ENCODE measurements around the gene PTCD3. TPM values are rescaled to one million over a fixed set of nuclear protein-coding genes. Genes with fewer than 3 reads are reported as not detected.

PTCD3 gene
- total RNA-seq, 1 donor from 2014 or later, result 158 TPM

DNA sequence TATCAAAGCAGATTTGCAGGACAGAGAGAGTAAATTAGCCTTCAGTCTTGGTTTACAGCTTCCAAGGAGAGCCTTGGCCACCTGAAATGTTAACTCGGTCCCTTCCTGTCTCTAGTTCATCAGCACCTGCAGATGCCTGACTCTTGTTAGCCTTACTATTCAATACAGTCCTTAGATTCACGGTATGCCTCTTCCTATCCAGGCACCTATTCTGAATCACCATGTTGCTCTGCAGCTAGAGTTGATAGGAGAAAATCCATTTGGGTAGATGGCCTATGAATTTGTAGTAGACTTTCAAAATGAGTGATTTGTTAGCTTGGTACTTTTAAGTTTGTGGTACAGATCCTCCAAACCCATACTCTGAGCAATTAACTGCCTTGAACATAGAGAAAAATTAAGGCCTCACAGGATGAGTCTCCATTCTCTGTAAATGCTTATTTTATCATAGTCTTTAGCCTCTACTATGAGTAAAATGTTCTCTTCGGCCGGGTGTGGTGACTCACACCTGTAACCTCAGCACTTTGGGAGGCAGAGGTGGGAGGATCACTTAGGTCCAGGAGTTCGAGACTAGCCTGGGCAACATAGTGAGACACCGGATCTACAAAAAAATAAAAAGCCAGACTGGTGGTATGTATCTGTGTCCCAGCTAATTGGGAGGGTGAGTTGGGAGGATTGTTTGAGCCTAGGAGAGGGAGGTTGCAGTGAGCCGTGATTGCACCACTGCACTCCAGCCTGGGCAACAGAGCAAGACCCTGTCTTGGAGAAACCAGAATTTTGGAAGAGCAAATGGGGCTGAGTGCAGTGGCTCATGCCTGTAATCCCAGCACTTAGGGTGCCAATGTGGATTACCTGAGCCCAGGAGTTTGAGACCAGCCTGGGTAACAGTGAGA, 32.9 kb downstream of the PTCD3 start:
- intact Hi-C loops (cut with micrococcal nuclease), result no loop called here
- DNase-seq, result no peak
- ATAC-seq, result no peak

DNA sequence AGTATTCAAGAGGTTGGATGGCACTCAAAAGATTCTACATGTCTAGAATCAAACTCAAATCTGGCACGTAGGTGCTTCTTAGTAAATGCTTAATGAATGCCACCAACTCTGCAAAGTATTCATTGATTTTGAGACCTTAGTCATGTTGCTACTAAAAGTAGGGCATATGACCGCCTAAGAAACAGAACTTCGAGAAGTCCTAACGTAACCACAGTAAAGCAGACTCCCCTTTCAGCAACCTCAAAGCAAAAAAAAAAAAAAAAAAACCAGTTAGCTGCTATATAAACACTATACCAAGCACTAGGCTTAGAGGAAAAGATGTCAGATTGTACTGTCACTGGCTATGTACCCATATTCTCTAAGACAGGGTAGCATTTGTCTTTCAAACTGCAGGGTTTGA, 33.9 kb downstream of the PTCD3 start:
- DNase-seq (no peak), ATAC-seq (no peak)
- intact Hi-C loops (cut with micrococcal nuclease), result no loop called here

DNA sequence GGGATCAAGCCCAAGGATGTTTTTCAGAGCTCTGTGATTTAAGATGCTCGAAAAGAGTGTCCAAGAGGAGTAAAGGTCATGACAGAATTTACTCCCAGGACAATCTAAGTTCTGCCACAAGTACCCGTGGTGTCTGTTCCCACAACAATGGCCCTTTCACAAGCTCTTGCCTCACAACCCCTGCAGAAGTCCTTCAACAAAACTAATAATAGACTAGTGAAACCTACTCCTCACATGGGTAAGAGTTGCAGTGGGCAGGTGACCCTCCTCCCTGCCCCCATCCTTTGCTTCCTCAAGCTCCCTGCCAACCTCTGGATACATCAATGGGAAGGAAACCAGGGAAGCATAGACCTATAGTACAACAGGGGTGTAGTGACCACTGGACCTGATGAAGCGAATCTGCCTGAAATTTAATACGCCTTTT, 34.9 kb downstream of the PTCD3 start:
- DNase-seq, result no peak
- intact Hi-C loops (cut with micrococcal nuclease), result no loop called here
- peak; percentile 54 for ATAC-seq

DNA sequence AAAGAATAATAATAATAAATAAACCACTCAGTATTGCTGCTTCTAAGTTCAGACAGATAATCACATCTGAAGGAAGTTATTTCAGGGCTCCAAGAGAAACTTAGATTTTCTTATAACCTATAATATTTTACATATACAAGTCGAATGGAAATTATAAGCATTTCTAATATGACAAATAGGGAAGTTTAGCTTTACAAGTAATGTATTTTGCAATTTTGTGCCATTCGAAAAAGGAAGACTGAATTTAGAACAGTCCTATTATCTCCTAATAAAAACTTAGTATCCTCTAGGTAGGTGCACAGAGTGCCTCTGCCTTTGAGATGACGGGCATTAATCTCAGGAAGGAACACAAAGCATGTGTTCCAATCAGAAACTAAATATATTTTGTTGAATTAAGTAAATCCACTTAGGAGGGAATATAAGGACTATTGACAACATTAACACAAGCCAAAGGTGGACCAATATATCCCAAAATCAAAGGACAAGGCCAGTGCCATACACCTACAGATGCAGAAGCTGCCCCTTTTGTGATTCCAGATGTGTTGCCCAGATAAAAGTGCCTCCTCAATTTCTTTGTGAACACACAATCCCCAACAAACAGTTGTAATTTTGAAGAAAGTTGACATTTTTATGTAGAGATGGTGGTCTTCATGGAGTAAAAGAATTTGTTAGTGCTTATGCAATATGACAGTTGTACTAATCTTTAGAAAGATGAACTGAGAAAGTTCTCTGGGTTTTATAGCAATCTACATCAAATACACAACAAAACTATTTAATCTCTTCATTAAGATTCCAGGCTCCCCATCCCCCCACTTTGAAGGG, 36.6 kb downstream of the PTCD3 start:
- intact Hi-C loops (cut with micrococcal nuclease), result no loop called here
- DNase-seq, result no peak
- ATAC-seq, result no peak

DNA sequence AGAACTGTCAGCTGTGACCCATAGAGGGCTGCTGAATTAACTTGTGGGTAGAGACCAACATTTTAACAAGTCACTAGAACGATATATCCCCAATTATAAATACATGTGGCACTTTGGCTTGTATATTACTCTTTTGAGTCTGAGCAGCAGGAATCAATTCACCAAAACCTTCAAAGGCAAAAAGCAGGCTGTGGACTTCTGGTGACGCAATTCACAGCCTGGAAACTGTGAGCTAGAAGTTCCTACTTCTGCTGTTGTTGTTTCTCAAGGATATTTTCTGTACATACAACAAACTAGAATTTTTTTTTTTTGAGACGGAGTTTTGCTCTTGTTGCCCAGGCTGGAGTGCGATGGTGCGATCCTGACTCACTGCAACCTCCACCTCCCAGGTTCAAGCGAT, 37.3 kb downstream of the PTCD3 start:
- intact Hi-C loops (cut with micrococcal nuclease), result no loop called here
- ATAC-seq, result no peak

DNA sequence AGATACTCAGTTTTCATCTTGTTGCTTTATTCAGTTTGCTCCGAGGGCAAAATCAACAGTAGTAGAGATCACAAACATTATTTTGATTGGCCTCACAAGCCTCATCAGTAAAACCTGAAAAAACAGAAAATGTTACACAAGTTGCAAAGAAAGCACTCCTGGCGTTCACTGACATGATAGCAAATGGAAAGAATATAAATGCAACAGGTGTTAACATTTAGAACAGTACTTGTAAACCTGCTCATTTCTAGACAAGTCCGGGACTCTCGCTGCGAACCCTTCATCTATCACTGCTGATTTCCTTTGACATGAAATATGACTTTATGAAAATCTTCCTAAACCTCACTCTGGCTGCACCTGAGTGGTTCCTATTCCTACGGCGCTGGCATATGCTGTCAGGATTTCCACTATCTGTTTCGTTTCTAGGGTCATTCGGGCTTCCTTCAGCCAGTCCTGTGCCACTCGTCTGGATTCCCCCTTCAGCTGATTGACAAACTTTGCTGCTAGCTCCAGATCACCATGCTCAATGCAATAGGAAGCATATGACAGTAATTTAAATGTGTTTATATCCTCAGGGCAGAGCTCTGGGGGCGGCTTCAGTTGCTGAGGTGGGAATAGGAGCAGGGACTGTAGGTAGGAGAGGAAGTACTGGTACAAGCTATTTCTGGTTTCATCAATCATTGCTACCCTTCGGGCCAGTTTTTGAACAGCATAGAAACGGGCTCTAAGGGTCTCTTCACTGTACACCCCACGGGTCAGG, 38.1 kb downstream of the PTCD3 start:
- intact Hi-C loops (cut with micrococcal nuclease), result no loop called here
- DNase-seq, result no peak
- no peak for ATAC-seq

More for the DNA sequence above, 37.3 kb downstream of the PTCD3 start:
- DNase-seq, result no peak

DNA sequence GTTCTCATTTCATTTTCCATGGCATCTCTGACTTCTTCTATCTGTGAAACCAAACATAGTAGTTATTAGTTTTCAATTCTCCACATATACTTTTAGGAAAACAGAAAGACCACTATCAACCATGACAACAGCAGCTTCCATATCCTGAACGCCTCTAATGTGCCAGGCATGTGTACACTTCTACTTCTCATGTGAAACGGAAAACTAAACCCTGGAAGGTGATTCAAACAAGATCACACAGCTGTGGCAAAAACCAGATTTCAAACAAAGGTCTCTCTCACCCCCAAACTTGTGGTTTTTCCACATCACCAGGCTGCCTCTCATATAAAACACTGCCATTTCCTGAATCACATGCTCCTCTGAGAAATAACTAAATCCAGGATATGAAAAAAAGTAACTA, 41.8 kb downstream of the PTCD3 start:
- intact Hi-C loops (cut with micrococcal nuclease), result no loop called here
- no peak for ATAC-seq
- no peak for DNase-seq

DNA sequence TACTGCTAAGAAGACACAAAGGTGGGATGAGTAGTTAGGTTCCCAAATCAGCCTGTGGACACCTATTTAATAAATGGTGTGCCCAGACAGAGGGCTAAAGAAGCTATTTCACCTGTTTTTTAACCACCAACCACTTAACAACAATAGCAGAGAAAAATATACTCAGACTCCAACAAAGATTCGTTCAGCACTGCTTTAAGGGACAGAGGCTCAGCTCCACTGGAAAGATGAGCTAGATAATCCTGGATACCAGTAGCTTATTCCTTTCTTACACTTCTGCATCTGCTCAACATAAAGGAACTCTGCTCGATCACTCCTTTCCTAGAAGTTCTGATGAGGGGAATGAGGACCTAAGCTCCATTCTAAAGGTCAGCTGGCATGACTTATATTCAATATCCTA, 44.5 kb downstream of the PTCD3 start:
- no peak for DNase-seq
- ATAC-seq, result no peak
- intact Hi-C loops (cut with micrococcal nuclease), result no loop called here

DNA sequence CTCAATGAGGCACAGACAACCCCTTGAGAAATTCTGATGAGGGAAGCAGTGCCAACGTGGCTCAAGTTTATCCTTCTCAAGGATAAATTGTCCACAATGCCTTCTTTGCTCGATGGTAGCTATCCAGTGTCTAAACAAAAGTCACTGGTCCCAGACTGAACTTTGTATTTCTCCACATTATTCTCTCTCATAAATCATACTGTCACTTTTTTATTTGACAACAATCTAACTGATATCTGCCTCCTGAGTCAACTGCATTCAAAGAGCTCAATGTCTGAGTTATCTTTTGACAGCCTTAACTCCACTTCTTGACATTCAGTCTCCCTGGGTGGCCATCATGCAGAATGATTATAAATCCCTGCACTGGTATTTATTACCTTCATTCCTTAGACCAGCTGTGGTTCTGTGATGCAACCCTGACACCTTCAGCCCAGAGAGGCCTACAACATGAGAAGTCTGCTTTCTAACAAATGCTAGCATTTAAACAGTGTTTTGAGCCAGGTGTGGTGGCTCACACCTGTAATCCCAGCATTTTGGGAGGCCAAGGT, 51.0 kb downstream of the PTCD3 start:
- DNase-seq (no peak), ATAC-seq (no peak)
- intact Hi-C loops (cut with micrococcal nuclease), result no loop called here

DNA sequence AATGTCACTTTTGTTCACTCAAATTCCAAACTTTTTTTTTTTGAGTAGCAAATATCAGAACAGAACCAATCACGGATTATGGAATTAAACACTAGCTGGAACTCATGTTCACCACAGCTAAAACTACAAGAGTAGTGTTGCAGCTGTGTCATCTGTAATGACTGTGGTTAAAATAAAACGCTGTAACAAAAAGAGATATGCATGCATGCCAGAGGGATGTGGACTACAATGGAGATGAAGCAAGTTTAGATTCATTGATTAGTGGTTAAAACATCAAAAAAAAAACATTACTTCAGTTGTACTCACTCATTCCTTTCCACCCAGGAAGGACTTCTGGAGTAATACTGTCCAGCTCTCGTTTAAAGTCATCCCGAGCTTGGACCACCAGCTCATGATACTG, 52.3 kb downstream of the PTCD3 start:
- no peak for ATAC-seq
- no peak for DNase-seq
- intact Hi-C loops (cut with micrococcal nuclease), result no loop called here

DNA sequence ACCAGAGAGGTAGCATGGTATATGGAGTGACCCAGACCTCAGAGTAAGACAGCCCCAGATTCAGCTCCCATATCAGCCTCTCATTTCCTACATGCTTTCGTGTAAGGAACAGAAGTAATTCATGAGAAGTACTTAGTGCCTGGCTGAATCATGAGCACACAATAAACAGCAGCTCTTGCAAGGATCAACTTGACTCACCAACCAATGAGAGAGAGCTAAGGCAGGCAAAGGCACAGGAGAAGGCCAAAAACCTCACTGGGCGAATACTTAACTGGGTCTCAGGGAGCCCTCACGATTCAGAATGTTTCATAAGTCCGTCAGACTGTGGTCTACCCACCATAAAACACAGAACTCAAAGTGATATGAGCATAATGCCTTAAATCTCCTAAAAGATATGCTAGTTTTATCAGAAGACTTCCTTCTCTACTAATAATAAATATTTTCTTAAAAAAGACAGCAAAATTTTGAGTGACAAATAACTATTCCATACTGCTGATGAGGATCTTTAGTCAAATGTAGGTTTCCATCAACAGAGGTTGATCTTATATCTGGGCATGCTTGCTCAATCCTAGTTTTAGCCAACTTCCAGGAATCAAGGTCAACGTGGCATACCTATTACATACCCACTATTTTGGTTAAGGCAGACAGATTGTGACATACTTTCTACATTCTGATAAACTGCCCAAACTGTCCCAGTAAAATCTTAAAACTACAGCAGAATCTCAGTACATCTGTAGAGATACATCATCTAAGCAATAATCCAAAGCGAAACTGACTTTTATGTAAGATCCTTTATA, 54.3 kb downstream of the PTCD3 start:
- DNase-seq, result no peak
- intact Hi-C loops (cut with micrococcal nuclease), result no loop called here
- ATAC-seq, result no peak

DNA sequence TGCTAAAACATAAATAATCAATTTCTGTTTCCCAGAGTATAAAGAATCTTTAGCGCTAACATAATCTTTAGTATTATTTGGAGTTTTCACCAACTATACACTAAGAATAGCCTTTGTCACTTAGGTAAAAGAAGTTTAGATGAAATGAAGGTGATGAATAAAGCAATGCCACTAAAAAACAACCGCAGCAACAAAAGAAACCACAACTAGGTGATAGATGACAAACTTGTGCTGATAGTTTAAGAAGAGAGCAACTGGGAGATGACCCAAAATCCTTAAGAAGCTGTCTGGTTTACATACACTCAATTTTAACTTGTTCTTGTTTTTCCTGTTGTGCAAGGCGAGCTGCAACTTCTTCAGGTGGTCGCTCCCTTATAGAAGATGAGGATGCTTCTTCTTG, 64.4 kb downstream of the PTCD3 start:
- intact Hi-C loops (cut with micrococcal nuclease), result loop anchor here (10.0 kb wide), 1 partner anchor 46 kb away; no protein-coding TSS in a partner anchor
- DNase-seq (no peak), ATAC-seq (no peak)

DNA sequence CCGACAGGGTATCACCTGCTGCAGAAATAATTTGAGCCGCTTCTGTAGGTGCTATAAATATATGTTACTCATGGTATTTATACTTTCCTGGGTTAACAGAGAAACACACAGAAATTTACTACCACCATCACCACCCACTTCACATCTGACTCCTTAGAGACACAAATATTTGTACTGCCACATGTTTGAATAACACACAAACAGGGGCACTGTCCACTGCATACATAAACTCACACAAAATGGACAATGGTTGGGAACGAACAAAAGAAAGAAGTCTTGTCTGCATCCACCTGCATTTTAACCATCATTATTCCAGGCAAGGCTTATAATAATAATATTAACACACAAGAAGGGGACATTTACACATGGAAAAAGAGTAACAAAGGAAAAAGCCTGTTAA, 65.3 kb downstream of the PTCD3 start:
- ATAC-seq (no peak), DNase-seq (no peak)
- intact Hi-C loops (cut with micrococcal nuclease), result loop anchor here (10.0 kb wide), 1 partner anchor 46 kb away; no protein-coding TSS in a partner anchor

DNA sequence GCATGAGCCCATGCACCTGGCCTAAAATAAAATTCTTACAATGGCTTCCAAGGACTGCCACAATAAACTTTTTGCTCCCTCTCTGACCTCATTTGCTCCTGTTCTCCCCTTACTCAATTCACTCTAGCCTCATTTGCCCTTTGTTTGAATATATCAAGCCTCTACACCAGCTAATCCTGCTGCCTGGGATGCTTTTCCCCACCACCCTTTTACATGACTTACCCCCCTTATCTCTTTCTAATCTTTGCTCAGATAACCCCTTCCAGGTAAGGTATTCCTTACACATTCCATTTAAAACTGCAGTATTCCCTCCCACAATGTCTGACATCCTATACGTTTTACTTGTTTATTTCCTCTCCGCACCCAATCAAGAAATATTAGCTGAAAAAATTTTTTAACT, 66.6 kb downstream of the PTCD3 start:
- DNase-seq (no peak), ATAC-seq (no peak)
- intact Hi-C loops (cut with micrococcal nuclease), result loop anchor here (10.0 kb wide), 1 partner anchor 48 kb away; no protein-coding TSS in a partner anchor

DNA sequence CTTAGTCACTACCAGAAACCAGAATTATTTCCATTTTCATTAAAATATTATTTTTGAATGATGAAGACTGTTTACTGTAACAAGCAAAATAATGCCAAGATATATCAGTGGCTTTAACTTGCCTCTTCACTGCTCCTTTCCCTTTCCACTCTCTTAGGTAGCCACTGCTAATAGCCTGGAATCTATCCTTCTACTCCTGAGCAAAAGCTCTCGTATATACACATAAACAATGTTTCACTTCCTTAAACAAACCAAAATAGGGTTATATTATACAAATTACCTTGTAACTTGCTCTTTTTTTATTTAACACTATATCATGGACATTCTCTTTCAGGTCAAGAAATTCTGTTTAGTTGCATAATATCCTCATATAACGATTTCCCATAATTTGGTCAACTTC, 68.4 kb downstream of the PTCD3 start:
- intact Hi-C loops (cut with micrococcal nuclease), result loop anchor here (10.0 kb wide), 1 partner anchor 50 kb away; no protein-coding TSS in a partner anchor
- no peak for DNase-seq
- ATAC-seq, result no peak

DNA sequence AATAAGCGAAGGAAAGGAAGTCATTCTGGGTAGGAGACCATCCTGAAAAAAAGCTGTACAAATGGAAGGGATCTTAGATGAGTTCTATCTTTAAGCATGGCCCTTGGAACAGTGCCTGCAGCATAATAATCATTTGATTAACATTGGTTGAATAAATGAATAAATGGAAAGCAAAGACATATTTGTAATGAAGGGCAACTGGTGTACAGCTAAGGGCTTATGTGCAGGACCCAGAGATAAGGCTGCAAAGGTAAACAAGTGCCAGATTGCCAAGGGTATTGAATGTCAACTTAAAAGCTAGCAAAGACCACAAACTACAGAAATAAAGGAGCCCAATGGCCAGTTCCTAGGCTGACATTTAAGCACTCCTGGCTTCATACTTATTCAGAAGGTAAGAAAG, 69.8 kb downstream of the PTCD3 start:
- DNase-seq (no peak), ATAC-seq (peak; percentile 58)
- intact Hi-C loops (cut with micrococcal nuclease), result loop anchor here (10.0 kb wide), 1 partner anchor 51 kb away; no protein-coding TSS in a partner anchor

DNA sequence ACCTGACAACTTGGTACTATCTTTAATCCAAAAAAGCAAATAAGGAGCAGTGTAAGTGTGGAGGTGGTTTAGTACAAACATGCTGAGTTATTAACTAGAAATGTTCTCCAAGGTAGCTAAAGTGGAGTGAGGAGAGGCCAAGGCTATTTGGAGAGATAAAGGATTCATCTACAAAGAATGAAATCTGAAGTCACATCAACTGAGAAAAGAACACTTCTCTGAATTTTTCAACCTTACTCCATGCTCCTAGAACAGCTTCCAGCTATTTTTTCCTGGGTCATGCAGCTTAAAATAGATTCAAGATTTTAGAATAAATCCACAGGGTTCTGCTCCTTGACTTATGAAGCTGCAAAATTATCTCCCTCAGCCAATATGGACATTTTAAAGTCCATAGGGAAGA, 70.6 kb downstream of the PTCD3 start:
- intact Hi-C loops (cut with micrococcal nuclease), result loop anchor here (10.0 kb wide), 1 partner anchor 52 kb away; no protein-coding TSS in a partner anchor
- no peak for DNase-seq
- ATAC-seq, result no peak

DNA sequence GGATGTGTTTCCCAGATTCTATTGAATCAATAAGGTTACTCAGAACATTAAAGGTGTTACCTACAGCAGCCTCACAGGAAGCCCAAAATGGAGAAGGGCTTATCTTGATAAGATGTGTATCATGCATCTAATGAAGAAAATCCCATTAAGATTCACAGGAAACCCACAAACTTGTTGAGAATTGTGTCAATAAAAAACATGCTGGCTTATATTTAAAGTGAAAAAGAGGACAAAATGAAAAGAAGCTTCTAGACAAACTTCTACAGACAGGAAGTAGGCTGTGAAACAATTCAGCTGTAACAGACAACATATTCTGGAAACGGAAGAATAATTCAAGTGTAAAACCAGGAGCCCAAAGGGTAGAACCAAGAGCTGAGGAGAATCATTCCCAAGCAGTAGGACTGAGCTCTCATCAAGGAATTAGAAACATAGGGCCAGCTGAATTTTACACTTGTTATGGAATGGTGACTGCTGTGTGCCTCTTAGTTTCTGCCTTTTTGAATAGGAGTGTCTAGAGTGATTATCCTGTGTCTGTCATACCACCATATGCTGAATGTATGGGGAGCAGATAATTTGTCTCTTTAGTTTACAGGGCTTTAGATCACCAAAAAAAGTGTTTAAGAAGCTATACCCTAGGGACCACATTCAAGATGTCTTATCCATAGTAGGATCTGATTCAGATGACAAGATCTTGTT, 79.6 kb downstream of the PTCD3 start:
- intact Hi-C loops (cut with micrococcal nuclease), result no loop called here
- peak; percentile 9 for ATAC-seq
- DNase-seq, result no peak
